ENCODE measurements around the gene CFAP54.

DNA sequence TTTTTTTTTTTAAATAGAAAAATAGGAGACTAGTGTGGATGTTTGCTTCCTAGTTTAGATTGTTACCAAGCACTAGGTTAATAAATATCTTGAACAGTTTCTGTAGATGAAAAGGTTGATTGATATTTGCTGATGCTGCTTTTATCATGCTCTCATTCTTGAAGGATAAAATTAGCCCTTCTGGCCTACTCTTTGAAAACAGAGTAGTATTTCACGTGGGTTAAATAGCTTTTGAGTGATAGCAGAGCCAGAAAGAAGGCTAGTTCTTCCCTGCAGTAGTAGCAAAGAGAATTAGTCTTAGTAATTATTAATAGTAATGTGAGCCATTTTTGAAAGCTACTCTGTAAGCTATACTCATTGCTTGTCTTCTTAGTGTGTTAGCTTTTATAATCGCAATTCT lies 422.9 kb downstream of the CFAP54 start:
- no peak for TF ChIP-seq TEAD4 (CRISPR knock-in tag; IDR thresholded peaks at IDR 0.05)
- no peak for TF ChIP-seq GABPB1 (CRISPR knock-in tag; IDR thresholded peaks at IDR 0.05)
- no peak for TF ChIP-seq ZNF219 (CRISPR knock-in tag; IDR thresholded peaks at IDR 0.05; ENCODE audit: borderline replicate concordance)
- TF ChIP-seq, protein P1, sequence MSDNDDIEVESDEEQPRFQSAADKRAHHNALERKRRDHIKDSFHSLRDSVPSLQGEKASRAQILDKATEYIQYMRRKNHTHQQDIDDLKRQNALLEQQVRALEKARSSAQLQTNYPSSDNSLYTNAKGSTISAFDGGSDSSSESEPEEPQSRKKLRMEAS (CRISPR knock-in tag; IDR thresholded peaks at IDR 0.05) = no peak
- TF ChIP-seq, protein P2, sequence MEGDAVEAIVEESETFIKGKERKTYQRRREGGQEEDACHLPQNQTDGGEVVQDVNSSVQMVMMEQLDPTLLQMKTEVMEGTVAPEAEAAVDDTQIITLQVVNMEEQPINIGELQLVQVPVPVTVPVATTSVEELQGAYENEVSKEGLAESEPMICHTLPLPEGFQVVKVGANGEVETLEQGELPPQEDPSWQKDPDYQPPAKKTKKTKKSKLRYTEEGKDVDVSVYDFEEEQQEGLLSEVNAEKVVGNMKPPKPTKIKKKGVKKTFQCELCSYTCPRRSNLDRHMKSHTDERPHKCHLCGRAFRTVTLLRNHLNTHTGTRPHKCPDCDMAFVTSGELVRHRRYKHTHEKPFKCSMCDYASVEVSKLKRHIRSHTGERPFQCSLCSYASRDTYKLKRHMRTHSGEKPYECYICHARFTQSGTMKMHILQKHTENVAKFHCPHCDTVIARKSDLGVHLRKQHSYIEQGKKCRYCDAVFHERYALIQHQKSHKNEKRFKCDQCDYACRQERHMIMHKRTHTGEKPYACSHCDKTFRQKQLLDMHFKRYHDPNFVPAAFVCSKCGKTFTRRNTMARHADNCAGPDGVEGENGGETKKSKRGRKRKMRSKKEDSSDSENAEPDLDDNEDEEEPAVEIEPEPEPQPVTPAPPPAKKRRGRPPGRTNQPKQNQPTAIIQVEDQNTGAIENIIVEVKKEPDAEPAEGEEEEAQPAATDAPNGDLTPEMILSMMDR (IDR thresholded peaks at IDR 0.05) = no peak
- TF ChIP-seq IRF2 (CRISPR knock-in tag; IDR thresholded peaks at IDR 0.05; ENCODE audit: borderline replicate concordance, low read depth) = no peak
- TF ChIP-seq, protein P3, sequence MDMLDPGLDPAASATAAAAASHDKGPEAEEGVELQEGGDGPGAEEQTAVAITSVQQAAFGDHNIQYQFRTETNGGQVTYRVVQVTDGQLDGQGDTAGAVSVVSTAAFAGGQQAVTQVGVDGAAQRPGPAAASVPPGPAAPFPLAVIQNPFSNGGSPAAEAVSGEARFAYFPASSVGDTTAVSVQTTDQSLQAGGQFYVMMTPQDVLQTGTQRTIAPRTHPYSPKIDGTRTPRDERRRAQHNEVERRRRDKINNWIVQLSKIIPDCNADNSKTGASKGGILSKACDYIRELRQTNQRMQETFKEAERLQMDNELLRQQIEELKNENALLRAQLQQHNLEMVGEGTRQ (CRISPR knock-in tag; IDR thresholded peaks at IDR 0.05) = no peak
- no peak for TF ChIP-seq NR2C2 (CRISPR knock-in tag; IDR thresholded peaks at IDR 0.05)
- TF ChIP-seq, protein P4, sequence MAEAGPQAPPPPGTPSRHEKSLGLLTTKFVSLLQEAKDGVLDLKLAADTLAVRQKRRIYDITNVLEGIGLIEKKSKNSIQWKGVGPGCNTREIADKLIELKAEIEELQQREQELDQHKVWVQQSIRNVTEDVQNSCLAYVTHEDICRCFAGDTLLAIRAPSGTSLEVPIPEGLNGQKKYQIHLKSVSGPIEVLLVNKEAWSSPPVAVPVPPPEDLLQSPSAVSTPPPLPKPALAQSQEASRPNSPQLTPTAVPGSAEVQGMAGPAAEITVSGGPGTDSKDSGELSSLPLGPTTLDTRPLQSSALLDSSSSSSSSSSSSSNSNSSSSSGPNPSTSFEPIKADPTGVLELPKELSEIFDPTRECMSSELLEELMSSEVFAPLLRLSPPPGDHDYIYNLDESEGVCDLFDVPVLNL (CRISPR knock-in tag; IDR thresholded peaks at IDR 0.05; ENCODE audit: borderline replicate concordance, low read depth) = no peak
- TF ChIP-seq ELF4 (CRISPR knock-in tag; IDR thresholded peaks at IDR 0.05; ENCODE audit: low read depth) = no peak
- no peak for TF ChIP-seq ESRRA (CRISPR knock-in tag; IDR thresholded peaks at IDR 0.05; ENCODE audit: borderline replicate concordance)
- TF ChIP-seq JUN (CRISPR knock-in tag; IDR thresholded peaks at IDR 0.05) = no peak
- TF ChIP-seq RELA (CRISPR knock-in tag; IDR thresholded peaks at IDR 0.05; ENCODE audit: borderline replicate concordance) = no peak
- no peak for TF ChIP-seq OVOL2 (CRISPR knock-in tag; IDR thresholded peaks at IDR 0.05; ENCODE audit: borderline replicate concordance)
